Measurements from ENCODE around the gene ART3. TPM values are rescaled to one million over a fixed set of nuclear protein-coding genes. Genes with fewer than 3 reads are reported as not detected.

The ART3 gene
- total RNA-seq, 1 experiment from 2014 or later: 0.59 TPM

DNA sequence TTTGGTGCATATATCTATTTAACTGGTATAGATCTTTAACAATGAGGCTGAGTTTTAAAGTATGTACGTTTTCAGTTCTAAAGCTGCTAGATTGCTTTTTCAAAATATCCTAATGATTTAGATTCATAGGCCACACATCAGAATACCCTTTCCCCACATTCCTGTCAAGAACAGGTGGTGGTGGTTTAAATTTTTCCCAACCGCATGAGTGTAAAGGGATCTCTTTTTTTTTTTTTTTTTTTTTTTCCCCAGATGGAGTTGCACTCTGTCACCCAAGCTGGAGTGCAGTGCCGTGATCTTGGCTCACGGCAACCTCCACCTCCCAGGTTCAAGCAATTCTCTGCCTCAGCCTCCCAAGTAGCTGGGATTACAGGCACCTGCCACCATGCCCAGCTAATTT, 45.7 kb downstream of the ART3 start:
- H3K27ac Mint-ChIP-seq: no peak overlapping the region
- DNase-seq (ENCODE audit: low spot score) (no peak), ATAC-seq (no peak)
- ChIA-PET CTCF (no interaction called here), POLR2A (no interaction called here)
- H3K9me3 Mint-ChIP-seq: no peaks in the 10 kb centered on the region
- no peak overlapping the region for H3K4me3 Mint-ChIP-seq
- no peaks in the 10 kb centered on the region for H3K27me3 Mint-ChIP-seq (ENCODE audit: low read depth)
- H3K4me1 Mint-ChIP-seq: no peaks in the 10 kb centered on the region
- H3K36me3 Mint-ChIP-seq: peaks cover 81% of the 10 kb centered on the region
- TF ChIP-seq, protein P1, sequence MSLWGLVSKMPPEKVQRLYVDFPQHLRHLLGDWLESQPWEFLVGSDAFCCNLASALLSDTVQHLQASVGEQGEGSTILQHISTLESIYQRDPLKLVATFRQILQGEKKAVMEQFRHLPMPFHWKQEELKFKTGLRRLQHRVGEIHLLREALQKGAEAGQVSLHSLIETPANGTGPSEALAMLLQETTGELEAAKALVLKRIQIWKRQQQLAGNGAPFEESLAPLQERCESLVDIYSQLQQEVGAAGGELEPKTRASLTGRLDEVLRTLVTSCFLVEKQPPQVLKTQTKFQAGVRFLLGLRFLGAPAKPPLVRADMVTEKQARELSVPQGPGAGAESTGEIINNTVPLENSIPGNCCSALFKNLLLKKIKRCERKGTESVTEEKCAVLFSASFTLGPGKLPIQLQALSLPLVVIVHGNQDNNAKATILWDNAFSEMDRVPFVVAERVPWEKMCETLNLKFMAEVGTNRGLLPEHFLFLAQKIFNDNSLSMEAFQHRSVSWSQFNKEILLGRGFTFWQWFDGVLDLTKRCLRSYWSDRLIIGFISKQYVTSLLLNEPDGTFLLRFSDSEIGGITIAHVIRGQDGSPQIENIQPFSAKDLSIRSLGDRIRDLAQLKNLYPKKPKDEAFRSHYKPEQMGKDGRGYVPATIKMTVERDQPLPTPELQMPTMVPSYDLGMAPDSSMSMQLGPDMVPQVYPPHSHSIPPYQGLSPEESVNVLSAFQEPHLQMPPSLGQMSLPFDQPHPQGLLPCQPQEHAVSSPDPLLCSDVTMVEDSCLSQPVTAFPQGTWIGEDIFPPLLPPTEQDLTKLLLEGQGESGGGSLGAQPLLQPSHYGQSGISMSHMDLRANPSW (CRISPR knock-in tag; conservative IDR thresholded peaks at IDR 0.05; ENCODE audit: low read depth): no peak
- TF ChIP-seq NFE2L1 (CRISPR knock-in tag; IDR thresholded peaks at IDR 0.05) (no peak), FOXJ3 (CRISPR knock-in tag; IDR thresholded peaks at IDR 0.05; ENCODE audit: borderline replicate concordance) (no peak), SP1 (CRISPR knock-in tag; conservative IDR thresholded peaks at IDR 0.05) (no peak), ZNF671 (CRISPR knock-in tag; IDR thresholded peaks at IDR 0.05) (no peak), FOXK1 (CRISPR knock-in tag; IDR thresholded peaks at IDR 0.05) (no peak)
- TF ChIP-seq, protein P2, sequence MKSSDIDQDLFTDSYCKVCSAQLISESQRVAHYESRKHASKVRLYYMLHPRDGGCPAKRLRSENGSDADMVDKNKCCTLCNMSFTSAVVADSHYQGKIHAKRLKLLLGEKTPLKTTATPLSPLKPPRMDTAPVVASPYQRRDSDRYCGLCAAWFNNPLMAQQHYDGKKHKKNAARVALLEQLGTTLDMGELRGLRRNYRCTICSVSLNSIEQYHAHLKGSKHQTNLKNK (CRISPR knock-in tag; IDR thresholded peaks at IDR 0.05): no peak
- TF ChIP-seq, protein P3, sequence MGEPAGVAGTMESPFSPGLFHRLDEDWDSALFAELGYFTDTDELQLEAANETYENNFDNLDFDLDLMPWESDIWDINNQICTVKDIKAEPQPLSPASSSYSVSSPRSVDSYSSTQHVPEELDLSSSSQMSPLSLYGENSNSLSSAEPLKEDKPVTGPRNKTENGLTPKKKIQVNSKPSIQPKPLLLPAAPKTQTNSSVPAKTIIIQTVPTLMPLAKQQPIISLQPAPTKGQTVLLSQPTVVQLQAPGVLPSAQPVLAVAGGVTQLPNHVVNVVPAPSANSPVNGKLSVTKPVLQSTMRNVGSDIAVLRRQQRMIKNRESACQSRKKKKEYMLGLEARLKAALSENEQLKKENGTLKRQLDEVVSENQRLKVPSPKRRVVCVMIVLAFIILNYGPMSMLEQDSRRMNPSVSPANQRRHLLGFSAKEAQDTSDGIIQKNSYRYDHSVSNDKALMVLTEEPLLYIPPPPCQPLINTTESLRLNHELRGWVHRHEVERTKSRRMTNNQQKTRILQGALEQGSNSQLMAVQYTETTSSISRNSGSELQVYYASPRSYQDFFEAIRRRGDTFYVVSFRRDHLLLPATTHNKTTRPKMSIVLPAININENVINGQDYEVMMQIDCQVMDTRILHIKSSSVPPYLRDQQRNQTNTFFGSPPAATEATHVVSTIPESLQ (CRISPR knock-in tag; IDR thresholded peaks at IDR 0.05): no peak

DNA sequence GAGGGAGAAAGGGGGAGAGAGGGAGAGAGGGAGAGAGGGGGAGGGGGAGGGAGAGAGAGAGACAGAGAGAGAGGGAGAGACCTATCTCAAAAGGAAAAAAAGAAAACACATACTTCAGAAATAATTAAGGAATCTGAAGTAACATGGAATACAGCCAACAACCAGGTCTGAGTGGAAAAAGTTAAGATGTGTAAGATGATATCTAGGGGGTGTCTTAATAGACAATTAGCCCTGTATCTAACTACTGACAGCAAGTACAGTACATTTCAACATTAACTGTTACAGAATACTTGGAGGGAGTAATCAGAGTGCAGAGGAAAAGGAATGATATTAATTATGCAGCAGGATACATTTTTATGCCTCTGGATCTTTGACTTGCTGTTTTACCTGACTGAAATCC, 51.3 kb downstream of the ART3 start:
- POLR2A ChIA-PET: no interaction called here

DNA sequence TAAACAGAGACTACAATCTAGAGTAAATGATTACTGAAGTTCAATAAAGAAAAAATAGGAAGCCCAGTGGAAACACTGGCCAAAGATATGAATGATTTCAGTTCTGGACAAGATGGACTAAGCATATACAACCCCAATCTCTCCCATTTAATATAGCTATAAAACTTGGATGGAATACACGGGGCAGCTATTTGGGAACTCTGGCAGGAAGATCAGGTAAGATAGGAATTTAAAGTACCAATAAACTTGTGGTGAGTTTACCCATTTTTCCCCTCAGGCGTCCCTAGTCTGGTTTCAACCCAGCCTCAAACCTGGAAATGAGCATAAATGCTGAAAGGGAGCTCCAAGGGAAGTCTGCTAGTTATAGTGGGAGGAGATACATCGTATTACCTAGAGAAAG, 53.2 kb downstream of the ART3 start:
- ATAC-seq: no peak
- POLR2A ChIA-PET: no interaction called here
- Mint-ChIP-seq H3K36me3 (peaks cover 70% of the 10 kb centered on the region), H3K27ac (no peak overlapping the region), H3K27me3 (ENCODE audit: low read depth) (no peaks in the 10 kb centered on the region), H3K9me3 (peaks cover 4% of the 10 kb centered on the region; the same call in 1 of the 2 replicates), H3K4me1 (no peaks in the 10 kb centered on the region), H3K4me3 (no peak overlapping the region)
- CTCF ChIA-PET: no interaction called here
- no peak for DNase-seq (ENCODE audit: low spot score)
- TF ChIP-seq TEAD4 (CRISPR knock-in tag; IDR thresholded peaks at IDR 0.05): no peak
- TF ChIP-seq, protein P4, sequence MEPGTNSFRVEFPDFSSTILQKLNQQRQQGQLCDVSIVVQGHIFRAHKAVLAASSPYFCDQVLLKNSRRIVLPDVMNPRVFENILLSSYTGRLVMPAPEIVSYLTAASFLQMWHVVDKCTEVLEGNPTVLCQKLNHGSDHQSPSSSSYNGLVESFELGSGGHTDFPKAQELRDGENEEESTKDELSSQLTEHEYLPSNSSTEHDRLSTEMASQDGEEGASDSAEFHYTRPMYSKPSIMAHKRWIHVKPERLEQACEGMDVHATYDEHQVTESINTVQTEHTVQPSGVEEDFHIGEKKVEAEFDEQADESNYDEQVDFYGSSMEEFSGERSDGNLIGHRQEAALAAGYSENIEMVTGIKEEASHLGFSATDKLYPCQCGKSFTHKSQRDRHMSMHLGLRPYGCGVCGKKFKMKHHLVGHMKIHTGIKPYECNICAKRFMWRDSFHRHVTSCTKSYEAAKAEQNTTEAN (CRISPR knock-in tag; IDR thresholded peaks at IDR 0.05): no peak
- TF ChIP-seq RELA (CRISPR knock-in tag; IDR thresholded peaks at IDR 0.05; ENCODE audit: borderline replicate concordance): no peak
- TF ChIP-seq CREM (CRISPR knock-in tag; IDR thresholded peaks at IDR 0.05): no peak
- TF ChIP-seq FOXJ3 (CRISPR knock-in tag; IDR thresholded peaks at IDR 0.05; ENCODE audit: borderline replicate concordance): no peak
- TF ChIP-seq SP1 (CRISPR knock-in tag; conservative IDR thresholded peaks at IDR 0.05): no peak
- TF ChIP-seq, protein P5, sequence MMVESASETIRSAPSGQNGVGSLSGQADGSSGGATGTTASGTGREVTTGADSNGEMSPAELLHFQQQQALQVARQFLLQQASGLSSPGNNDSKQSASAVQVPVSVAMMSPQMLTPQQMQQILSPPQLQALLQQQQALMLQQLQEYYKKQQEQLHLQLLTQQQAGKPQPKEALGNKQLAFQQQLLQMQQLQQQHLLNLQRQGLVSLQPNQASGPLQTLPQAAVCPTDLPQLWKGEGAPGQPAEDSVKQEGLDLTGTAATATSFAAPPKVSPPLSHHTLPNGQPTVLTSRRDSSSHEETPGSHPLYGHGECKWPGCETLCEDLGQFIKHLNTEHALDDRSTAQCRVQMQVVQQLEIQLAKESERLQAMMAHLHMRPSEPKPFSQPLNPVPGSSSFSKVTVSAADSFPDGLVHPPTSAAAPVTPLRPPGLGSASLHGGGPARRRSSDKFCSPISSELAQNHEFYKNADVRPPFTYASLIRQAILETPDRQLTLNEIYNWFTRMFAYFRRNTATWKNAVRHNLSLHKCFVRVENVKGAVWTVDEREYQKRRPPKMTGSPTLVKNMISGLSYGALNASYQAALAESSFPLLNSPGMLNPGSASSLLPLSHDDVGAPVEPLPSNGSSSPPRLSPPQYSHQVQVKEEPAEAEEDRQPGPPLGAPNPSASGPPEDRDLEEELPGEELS (CRISPR knock-in tag; IDR thresholded peaks at IDR 0.05): no peak
- TF ChIP-seq, protein P6, sequence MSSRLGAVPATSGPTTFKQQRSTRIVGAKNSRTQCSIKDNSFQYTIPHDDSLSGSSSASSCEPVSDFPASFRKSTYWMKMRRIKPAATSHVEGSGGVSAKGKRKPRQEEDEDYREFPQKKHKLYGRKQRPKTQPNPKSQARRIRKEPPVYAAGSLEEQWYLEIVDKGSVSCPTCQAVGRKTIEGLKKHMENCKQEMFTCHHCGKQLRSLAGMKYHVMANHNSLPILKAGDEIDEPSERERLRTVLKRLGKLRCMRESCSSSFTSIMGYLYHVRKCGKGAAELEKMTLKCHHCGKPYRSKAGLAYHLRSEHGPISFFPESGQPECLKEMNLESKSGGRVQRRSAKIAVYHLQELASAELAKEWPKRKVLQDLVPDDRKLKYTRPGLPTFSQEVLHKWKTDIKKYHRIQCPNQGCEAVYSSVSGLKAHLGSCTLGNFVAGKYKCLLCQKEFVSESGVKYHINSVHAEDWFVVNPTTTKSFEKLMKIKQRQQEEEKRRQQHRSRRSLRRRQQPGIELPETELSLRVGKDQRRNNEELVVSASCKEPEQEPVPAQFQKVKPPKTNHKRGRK (CRISPR knock-in tag; IDR thresholded peaks at IDR 0.05; ENCODE audit: borderline replicate concordance): no peak
- no peak for TF ChIP-seq CREB1 (CRISPR knock-in tag; IDR thresholded peaks at IDR 0.05)

More for the DNA sequence above, 51.3 kb downstream of the ART3 start:
- peaks cover 4% of the 10 kb centered on the region; the same call in 1 of the 2 replicates for H3K9me3 Mint-ChIP-seq
- no peaks in the 10 kb centered on the region for H3K27me3 Mint-ChIP-seq (ENCODE audit: low read depth)
- peaks cover 75% of the 10 kb centered on the region for H3K36me3 Mint-ChIP-seq
- CTCF ChIA-PET: no interaction called here
- no peak overlapping the region for H3K27ac Mint-ChIP-seq
- DNase-seq (ENCODE audit: low spot score): no peak
- no peak for ATAC-seq
- H3K4me3 Mint-ChIP-seq: no peak overlapping the region
- no peaks in the 10 kb centered on the region for H3K4me1 Mint-ChIP-seq
- TF ChIP-seq, protein P7, sequence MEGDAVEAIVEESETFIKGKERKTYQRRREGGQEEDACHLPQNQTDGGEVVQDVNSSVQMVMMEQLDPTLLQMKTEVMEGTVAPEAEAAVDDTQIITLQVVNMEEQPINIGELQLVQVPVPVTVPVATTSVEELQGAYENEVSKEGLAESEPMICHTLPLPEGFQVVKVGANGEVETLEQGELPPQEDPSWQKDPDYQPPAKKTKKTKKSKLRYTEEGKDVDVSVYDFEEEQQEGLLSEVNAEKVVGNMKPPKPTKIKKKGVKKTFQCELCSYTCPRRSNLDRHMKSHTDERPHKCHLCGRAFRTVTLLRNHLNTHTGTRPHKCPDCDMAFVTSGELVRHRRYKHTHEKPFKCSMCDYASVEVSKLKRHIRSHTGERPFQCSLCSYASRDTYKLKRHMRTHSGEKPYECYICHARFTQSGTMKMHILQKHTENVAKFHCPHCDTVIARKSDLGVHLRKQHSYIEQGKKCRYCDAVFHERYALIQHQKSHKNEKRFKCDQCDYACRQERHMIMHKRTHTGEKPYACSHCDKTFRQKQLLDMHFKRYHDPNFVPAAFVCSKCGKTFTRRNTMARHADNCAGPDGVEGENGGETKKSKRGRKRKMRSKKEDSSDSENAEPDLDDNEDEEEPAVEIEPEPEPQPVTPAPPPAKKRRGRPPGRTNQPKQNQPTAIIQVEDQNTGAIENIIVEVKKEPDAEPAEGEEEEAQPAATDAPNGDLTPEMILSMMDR (IDR thresholded peaks at IDR 0.05): no peak
- TF ChIP-seq, protein P8, sequence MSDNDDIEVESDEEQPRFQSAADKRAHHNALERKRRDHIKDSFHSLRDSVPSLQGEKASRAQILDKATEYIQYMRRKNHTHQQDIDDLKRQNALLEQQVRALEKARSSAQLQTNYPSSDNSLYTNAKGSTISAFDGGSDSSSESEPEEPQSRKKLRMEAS (CRISPR knock-in tag; IDR thresholded peaks at IDR 0.05): no peak
- no peak for TF ChIP-seq JAZF1 (CRISPR knock-in tag; IDR thresholded peaks at IDR 0.05)
- no peak for TF ChIP-seq ZNF121 (CRISPR knock-in tag; IDR thresholded peaks at IDR 0.05)
- TF ChIP-seq SOX15 (CRISPR knock-in tag; IDR thresholded peaks at IDR 0.05): no peak
